ENCODE measurements around the gene NFYA. TPM values are rescaled to one million over a fixed set of nuclear protein-coding genes. Genes with fewer than 3 reads are reported as not detected.
A peak's percentile ranks its signal among the peaks of the same experiment; 100 is the strongest.

The NFYA gene
- total RNA-seq, 1 experiment from 2014 or later: 43.0 TPM

DNA sequence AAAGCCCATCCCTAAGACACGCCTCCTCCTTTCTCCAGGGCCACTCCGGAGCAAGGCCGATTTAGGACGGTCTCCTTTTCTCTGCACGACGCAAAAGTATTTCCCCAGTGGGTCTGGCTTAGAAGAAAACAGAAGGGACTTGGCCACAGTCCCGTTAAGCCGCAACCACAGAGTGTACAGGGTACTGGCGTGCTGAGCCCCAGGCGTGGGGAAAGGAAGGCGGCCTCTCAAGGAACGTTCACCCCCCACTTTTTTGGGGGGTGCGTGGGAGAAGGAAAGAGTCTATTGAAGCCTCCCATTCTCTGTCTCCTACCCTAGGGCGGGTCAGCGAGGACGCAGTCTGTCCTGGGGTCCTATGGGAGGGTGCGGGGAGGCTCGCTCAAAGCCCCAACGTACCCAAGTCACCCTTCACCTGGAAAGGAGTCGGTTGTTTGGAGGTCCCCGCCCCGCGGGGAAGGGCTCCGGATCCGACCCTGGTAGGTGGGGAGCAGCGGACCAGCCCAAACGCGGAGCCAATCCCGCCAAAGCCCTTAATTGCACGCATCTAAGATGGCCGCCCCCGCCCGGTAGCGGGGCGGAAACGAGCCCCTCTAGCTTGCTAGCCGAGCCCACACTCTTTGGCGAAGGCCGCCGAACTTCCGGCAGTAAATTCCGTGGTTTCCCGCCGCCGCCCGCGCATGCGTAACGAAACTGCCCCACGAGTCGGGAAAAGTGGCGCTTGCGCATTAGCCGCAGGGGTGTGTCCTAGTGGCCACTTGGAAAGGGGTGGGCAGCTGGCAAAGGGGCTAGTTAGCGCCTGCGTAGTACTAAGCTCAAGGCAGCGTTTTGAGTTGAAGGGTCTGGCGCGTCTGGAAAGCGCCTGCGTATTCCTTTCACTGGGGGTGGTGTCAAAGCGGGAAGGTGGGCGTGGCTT is 595 bp upstream of the NFYA start, which contains the start of gene OARD1:
Gene OARD1, minus strand, starts transcription at position 434 of the 913 bp plus-strand sequence. CDS start 722 bp downstream, outside the sequence.
- no peak within 1 kb of the TSS for H2AFZ ChIP-seq (ENCODE audit: low read length)
- no peak within 1 kb of the TSS for H2BK20ac ChIP-seq (ENCODE audit: low read depth, low read length, poor library complexity, severe bottlenecking)
- peak within 1 kb of the TSS; percentile 100 for H3K4me2 ChIP-seq (ENCODE audit: insufficient read depth, insufficient read length, low read length)
- no peak within 1 kb of the TSS for H2AK5ac ChIP-seq (ENCODE audit: insufficient read length, low read length)
- H4K8ac ChIP-seq (replicated peaks; ENCODE audit: insufficient read length, low read depth, low read length): no peak within 1 kb of the TSS
- H3K27me3 ChIP-seq (ENCODE audit: insufficient read depth, low read length): no peaks in the 10 kb centered on the region
- no peak within 1 kb of the TSS for H3K23ac ChIP-seq (ENCODE audit: insufficient read length, low read depth, low read length)
- Mint-ChIP-seq H3K4me1 (peaks cover 38 to 40% of the 10 kb centered on the region in 2 experiments), H3K27ac (peak within 1 kb of the TSS; percentile 97 to 99 (median 97)), H3K4me3 (peak within 1 kb of the TSS; percentile 91 to 92), H3K27me3 (ENCODE audit: low read depth) (no peaks in the 10 kb centered on the region), H3K9me3 (no peaks in the 10 kb centered on the region; a peak in 1 of 5 replicates), H3K36me3 (ENCODE audit: insufficient read depth in 1 of 3, low read depth in 3 of 3) (peaks cover 0 to 42% (median 27%) of the 10 kb centered on the region in 3 experiments; a peak in 5 of 7 replicates)
- H2BK120ac ChIP-seq (ENCODE audit: low read depth, low read length, poor library complexity, severe bottlenecking): no peak within 1 kb of the TSS
- no peaks in the 10 kb centered on the region for H4K20me1 ChIP-seq (ENCODE audit: control insufficient read depth, insufficient read depth, insufficient read length)
- peaks cover 9% of the 10 kb centered on the region for H3K23me2 ChIP-seq (ENCODE audit: insufficient read length, low read depth, low read length, poor library complexity, severe bottlenecking)
- H3K56ac ChIP-seq (ENCODE audit: insufficient read length, low read depth, low read length): no peak within 1 kb of the TSS
- TF ChIP-seq CTCF (conservative IDR thresholded peaks at IDR 0.05): no peak
- no CpG with 5 or more reads among the region's 63 CpGs for WGBS (ENCODE audit: extremely low coverage, insufficient read length, low lambda C conversion rate)
- H3K14ac ChIP-seq (ENCODE audit: insufficient read depth, low read length): peak within 1 kb of the TSS; percentile 89
- H3K18ac ChIP-seq (ENCODE audit: insufficient read length, low read depth, low read length): peak within 1 kb of the TSS; percentile 91
- H3K79me1 ChIP-seq (ENCODE audit: insufficient read depth, low read depth, low read length, poor library complexity, severe bottlenecking): no peaks in the 10 kb centered on the region
- peak within 1 kb of the TSS; percentile 91 for H3K9ac ChIP-seq (ENCODE audit: extremely low read depth, insufficient read length, low read length)
- H3K9me3 ChIP-seq (ENCODE audit: control insufficient read depth, low read depth, low read length): no peaks in the 10 kb centered on the region
- no peak within 1 kb of the TSS for H2BK12ac ChIP-seq (ENCODE audit: insufficient read length, low read depth, low read length)
- peak; percentile 98 for DNase-seq
- H2BK15ac ChIP-seq (ENCODE audit: low read depth, low read length): no peak within 1 kb of the TSS
- no peak within 1 kb of the TSS for H3T11ph ChIP-seq (ENCODE audit: low read length)
- H3K27ac ChIP-seq (ENCODE audit: insufficient read length, low read depth, low read length): peak within 1 kb of the TSS; percentile 88
- no peaks in the 10 kb centered on the region for H3K4me1 ChIP-seq (ENCODE audit: insufficient read depth, low read length)
- peaks cover 31% of the 10 kb centered on the region for H3K79me2 ChIP-seq (ENCODE audit: insufficient read depth, low read length)
- H3K4ac ChIP-seq (ENCODE audit: low read depth, low read length): no peak within 1 kb of the TSS; the same call in 1 of the 2 replicates
- peak within 1 kb of the TSS; percentile 45 for H4K5ac ChIP-seq (ENCODE audit: insufficient read length, low read depth, low read length)
- H4K91ac ChIP-seq (ENCODE audit: insufficient read length, low read depth, low read length): no peak within 1 kb of the TSS
- no peak within 1 kb of the TSS for H2BK5ac ChIP-seq (ENCODE audit: insufficient read length, low read length)

Measured in H9 (cell line).